Measurements from ENCODE around the gene SPO11. TPM values are rescaled to one million over a fixed set of nuclear protein-coding genes. Genes with fewer than 3 reads are reported as not detected.

Gene SPO11
- total and polyA plus RNA-seq, 2 experiments from 2014 or later: not detected

DNA sequence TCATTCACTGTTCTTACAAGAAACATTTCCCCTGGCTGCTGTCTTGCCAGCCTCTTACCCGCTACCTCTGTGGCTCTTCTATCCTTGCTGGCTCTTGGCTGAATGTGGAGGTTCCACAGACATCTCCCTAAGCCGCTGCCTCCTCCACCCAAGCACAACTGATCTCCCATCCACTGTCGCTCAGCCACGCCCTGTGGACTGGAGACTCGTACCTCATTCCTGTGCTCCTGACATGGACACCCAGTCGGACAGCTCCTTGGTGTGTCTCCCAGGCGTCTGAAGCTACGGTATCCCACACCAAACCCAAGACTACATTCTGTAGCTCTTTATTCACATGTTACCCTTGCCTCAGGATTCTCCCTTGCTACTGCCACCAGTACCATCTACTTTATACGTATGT, 40.7 kb downstream of the SPO11 start:
- no peak for DNase-seq (ENCODE audit: low spot score)
- H3K27ac Mint-ChIP-seq: no peak overlapping the region
- H3K4me3 ChIP-seq: no peak overlapping the region
- peaks cover 19% of the 10 kb centered on the region for H3K4me1 Mint-ChIP-seq
- H3K36me3 Mint-ChIP-seq (ENCODE audit: low read depth): peaks cover 92% of the 10 kb centered on the region
- no peak overlapping the region for H3K27ac ChIP-seq (ENCODE audit: low read depth)
- H3K27me3 Mint-ChIP-seq (ENCODE audit: insufficient read depth, low read depth, poor library complexity): peaks cover 7% of the 10 kb centered on the region
- peaks cover 66% of the 10 kb centered on the region for H3K36me3 ChIP-seq (ENCODE audit: insufficient read depth)
- H3F3A ChIP-seq (replicated peaks; ENCODE audit: low read depth): no peaks in the 10 kb centered on the region
- TF ChIP-seq, protein P1, sequence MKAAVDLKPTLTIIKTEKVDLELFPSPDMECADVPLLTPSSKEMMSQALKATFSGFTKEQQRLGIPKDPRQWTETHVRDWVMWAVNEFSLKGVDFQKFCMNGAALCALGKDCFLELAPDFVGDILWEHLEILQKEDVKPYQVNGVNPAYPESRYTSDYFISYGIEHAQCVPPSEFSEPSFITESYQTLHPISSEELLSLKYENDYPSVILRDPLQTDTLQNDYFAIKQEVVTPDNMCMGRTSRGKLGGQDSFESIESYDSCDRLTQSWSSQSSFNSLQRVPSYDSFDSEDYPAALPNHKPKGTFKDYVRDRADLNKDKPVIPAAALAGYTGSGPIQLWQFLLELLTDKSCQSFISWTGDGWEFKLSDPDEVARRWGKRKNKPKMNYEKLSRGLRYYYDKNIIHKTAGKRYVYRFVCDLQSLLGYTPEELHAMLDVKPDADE (IDR thresholded peaks at IDR 0.05): no peak
- TF ChIP-seq, protein P2, sequence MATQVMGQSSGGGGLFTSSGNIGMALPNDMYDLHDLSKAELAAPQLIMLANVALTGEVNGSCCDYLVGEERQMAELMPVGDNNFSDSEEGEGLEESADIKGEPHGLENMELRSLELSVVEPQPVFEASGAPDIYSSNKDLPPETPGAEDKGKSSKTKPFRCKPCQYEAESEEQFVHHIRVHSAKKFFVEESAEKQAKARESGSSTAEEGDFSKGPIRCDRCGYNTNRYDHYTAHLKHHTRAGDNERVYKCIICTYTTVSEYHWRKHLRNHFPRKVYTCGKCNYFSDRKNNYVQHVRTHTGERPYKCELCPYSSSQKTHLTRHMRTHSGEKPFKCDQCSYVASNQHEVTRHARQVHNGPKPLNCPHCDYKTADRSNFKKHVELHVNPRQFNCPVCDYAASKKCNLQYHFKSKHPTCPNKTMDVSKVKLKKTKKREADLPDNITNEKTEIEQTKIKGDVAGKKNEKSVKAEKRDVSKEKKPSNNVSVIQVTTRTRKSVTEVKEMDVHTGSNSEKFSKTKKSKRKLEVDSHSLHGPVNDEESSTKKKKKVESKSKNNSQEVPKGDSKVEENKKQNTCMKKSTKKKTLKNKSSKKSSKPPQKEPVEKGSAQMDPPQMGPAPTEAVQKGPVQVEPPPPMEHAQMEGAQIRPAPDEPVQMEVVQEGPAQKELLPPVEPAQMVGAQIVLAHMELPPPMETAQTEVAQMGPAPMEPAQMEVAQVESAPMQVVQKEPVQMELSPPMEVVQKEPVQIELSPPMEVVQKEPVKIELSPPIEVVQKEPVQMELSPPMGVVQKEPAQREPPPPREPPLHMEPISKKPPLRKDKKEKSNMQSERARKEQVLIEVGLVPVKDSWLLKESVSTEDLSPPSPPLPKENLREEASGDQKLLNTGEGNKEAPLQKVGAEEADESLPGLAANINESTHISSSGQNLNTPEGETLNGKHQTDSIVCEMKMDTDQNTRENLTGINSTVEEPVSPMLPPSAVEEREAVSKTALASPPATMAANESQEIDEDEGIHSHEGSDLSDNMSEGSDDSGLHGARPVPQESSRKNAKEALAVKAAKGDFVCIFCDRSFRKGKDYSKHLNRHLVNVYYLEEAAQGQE (IDR thresholded peaks at IDR 0.05; ENCODE audit: unreplicated experiment): no peak
- TF ChIP-seq CREB1 (CRISPR knock-in tag; IDR thresholded peaks at IDR 0.05; ENCODE audit: low read depth): no peak
- TF ChIP-seq NANOG (IDR thresholded peaks at IDR 0.05; ENCODE audit: borderline replicate concordance): no peak
- TF ChIP-seq EZH2phosphoT487 (IDR thresholded peaks at IDR 0.05; ENCODE audit: unreplicated experiment): no peak
- TF ChIP-seq, protein P3, sequence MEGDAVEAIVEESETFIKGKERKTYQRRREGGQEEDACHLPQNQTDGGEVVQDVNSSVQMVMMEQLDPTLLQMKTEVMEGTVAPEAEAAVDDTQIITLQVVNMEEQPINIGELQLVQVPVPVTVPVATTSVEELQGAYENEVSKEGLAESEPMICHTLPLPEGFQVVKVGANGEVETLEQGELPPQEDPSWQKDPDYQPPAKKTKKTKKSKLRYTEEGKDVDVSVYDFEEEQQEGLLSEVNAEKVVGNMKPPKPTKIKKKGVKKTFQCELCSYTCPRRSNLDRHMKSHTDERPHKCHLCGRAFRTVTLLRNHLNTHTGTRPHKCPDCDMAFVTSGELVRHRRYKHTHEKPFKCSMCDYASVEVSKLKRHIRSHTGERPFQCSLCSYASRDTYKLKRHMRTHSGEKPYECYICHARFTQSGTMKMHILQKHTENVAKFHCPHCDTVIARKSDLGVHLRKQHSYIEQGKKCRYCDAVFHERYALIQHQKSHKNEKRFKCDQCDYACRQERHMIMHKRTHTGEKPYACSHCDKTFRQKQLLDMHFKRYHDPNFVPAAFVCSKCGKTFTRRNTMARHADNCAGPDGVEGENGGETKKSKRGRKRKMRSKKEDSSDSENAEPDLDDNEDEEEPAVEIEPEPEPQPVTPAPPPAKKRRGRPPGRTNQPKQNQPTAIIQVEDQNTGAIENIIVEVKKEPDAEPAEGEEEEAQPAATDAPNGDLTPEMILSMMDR (conservative IDR thresholded peaks at IDR 0.05; ENCODE audit: low read depth in 2 of 2): no peak
- TF ChIP-seq, protein P4, sequence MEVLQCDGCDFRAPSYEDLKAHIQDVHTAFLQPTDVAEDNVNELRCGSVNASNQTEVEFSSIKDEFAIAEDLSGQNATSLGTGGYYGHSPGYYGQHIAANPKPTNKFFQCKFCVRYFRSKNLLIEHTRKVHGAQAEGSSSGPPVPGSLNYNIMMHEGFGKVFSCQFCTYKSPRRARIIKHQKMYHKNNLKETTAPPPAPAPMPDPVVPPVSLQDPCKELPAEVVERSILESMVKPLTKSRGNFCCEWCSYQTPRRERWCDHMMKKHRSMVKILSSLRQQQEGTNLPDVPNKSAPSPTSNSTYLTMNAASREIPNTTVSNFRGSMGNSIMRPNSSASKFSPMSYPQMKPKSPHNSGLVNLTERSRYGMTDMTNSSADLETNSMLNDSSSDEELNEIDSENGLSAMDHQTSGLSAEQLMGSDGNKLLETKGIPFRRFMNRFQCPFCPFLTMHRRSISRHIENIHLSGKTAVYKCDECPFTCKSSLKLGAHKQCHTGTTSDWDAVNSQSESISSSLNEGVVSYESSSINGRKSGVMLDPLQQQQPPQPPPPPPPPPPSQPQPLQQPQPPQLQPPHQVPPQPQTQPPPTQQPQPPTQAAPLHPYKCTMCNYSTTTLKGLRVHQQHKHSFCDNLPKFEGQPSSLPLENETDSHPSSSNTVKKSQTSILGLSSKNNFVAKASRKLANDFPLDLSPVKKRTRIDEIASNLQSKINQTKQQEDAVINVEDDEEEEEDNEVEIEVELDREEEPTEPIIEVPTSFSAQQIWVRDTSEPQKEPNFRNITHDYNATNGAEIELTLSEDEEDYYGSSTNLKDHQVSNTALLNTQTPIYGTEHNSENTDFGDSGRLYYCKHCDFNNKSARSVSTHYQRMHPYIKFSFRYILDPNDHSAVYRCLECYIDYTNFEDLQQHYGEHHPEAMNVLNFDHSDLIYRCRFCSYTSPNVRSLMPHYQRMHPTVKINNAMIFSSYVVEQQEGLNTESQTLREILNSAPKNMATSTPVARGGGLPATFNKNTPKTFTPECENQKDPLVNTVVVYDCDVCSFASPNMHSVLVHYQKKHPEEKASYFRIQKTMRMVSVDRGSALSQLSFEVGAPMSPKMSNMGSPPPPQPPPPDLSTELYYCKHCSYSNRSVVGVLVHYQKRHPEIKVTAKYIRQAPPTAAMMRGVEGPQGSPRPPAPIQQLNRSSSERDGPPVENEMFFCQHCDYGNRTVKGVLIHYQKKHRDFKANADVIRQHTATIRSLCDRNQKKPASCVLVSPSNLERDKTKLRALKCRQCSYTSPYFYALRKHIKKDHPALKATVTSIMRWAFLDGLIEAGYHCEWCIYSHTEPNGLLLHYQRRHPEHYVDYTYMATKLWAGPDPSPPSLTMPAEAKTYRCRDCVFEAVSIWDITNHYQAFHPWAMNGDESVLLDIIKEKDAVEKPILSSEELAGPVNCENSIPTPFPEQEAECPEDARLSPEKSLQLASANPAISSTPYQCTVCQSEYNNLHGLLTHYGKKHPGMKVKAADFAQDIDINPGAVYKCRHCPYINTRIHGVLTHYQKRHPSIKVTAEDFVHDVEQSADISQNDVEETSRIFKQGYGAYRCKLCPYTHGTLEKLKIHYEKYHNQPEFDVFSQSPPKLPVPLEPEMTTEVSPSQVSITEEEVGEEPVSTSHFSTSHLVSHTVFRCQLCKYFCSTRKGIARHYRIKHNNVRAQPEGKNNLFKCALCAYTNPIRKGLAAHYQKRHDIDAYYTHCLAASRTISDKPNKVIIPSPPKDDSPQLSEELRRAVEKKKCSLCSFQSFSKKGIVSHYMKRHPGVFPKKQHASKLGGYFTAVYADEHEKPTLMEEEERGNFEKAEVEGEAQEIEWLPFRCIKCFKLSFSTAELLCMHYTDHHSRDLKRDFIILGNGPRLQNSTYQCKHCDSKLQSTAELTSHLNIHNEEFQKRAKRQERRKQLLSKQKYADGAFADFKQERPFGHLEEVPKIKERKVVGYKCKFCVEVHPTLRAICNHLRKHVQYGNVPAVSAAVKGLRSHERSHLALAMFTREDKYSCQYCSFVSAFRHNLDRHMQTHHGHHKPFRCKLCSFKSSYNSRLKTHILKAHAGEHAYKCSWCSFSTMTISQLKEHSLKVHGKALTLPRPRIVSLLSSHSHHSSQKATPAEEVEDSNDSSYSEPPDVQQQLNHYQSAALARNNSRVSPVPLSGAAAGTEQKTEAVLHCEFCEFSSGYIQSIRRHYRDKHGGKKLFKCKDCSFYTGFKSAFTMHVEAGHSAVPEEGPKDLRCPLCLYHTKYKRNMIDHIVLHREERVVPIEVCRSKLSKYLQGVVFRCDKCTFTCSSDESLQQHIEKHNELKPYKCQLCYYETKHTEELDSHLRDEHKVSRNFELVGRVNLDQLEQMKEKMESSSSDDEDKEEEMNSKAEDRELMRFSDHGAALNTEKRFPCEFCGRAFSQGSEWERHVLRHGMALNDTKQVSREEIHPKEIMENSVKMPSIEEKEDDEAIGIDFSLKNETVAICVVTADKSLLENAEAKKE (CRISPR knock-in tag; IDR thresholded peaks at IDR 0.05): no peak
- TF ChIP-seq JUNB (IDR thresholded peaks at IDR 0.05; ENCODE audit: unreplicated experiment): no peak
- no peak for TF ChIP-seq POLR2AphosphoS5 (IDR thresholded peaks at IDR 0.05; ENCODE audit: low read depth)
- TF ChIP-seq ZNF114 (CRISPR knock-in tag; IDR thresholded peaks at IDR 0.05): no peak
- TF ChIP-seq ZNF331 (CRISPR knock-in tag; IDR thresholded peaks at IDR 0.05; ENCODE audit: low read depth): no peak
- no peak for TF ChIP-seq STAT1 (IDR thresholded peaks at IDR 0.05; ENCODE audit: unreplicated experiment)
- TF ChIP-seq EZH2 (IDR thresholded peaks at IDR 0.05; ENCODE audit: low read depth, unreplicated experiment): no peak
- H3K9me2 ChIP-seq (ENCODE audit: insufficient read depth): no peaks in the 10 kb centered on the region
- H3K27me3 ChIP-seq (ENCODE audit: insufficient read depth): no peaks in the 10 kb centered on the region
- peaks cover 25% of the 10 kb centered on the region for H4K20me1 ChIP-seq (replicated peaks; ENCODE audit: insufficient read depth)
- H3K9me3 Mint-ChIP-seq: no peaks in the 10 kb centered on the region
- H3K4me2 ChIP-seq: no peak overlapping the region
- no peak overlapping the region for H2AFZ ChIP-seq
- H3K4me1 ChIP-seq (ENCODE audit: insufficient read depth): peaks cover 7% of the 10 kb centered on the region
- ATAC-seq: no peak
- H3K4me3 Mint-ChIP-seq: no peak overlapping the region
- H3K79me2 ChIP-seq (replicated peaks; ENCODE audit: insufficient read depth): no peaks in the 10 kb centered on the region

Data from GM23338 (cell line).